ENCODE measurements around the gene SH3PXD2A.
"Not testable (repeated sequence)": the region's sequence is repeated elsewhere in the genome, so short reads cannot be mapped to it uniquely, and the experiment has no call there.

Gene SH3PXD2A

GRCh38 chr10:103666087-103666761 lies 189.2 kb downstream of the SH3PXD2A start:
- DNase-seq (ENCODE audit: low read depth): no peak

DNA sequence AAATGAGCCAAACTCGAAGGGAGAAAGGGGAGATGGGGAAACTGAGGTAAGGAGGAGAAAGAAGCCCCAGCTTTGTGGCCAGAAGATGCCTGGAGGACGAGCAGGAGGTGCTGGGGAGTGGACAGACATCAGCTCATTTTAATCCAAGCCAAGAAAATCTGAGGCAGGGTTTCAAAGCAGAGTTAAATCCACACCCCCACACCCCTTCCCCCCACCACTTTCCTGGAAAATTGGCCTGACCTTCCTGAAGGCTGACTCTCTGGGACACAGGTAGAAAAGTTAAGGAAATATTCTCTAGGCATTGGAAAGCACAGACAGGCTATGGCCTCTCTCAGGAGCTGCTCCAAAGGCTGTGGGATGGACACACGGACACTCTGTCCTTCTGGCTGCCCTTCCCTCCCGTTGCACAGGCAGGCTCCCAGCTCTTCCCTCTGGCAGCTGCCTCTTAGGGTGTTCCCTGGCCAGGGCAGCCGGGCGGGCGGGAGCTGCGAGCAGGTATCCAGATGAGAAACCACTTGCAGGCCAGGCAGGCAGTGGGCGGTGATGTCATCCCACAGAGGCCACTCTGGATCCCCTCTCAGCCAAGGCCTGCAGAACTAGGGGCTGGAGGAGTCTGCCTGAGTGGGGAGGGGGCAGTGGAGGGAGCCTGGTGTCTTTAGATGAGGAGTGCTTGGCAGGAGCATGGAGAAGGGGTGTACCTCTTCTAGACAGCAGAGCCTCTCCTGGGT lies 190.1 kb downstream of the SH3PXD2A start:
- DNase-seq (ENCODE audit: low read depth): no peak

- no peak for DNase-seq (ENCODE audit: low read depth)
These were observed 191.6 kb downstream of the SH3PXD2A start for GRCh38 chr10:103663802-103664201.

DNA sequence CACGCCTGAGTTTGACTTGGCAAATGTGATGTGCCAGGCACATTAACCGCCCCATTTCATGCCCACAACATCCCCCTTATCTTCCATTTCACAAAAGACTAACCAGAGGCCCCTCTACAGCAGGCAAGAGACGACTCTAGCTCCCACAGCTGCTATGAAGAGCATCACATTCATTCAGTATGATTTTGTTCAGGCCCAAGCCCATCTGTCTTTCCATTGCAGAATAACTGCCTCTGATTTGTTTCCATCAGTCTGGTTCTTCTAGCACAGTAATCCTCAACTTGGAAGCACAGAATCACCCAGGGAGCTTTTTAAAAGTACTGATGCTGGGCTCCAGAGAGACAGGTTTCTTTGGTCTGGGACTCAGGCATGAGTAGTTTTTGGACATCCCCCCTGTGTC lies 192.1 kb downstream of the SH3PXD2A start:
- DNase-seq (ENCODE audit: low read depth): no peak

DNA sequence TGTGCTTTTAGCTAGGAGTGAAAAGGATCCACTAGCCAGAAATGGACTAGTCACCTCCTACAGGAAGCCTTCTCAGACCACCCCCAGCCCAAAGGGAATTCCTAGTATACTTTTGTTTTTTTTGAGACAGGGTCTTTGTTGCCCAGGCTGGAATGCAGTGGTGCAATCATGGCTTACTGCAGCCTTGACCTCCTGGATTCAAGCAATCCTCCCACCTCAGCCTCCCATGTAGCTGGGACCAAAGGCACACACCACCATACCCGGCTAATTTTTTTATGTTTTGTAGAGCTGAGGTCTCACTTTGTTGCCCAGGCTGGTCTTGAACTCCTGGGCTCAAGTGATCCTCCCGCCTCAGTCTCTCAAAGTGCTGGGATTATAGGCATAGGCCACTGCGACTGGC lies 192.7 kb downstream of the SH3PXD2A start:
- DNase-seq (ENCODE audit: low read depth): not testable (repeated sequence)

DNA sequence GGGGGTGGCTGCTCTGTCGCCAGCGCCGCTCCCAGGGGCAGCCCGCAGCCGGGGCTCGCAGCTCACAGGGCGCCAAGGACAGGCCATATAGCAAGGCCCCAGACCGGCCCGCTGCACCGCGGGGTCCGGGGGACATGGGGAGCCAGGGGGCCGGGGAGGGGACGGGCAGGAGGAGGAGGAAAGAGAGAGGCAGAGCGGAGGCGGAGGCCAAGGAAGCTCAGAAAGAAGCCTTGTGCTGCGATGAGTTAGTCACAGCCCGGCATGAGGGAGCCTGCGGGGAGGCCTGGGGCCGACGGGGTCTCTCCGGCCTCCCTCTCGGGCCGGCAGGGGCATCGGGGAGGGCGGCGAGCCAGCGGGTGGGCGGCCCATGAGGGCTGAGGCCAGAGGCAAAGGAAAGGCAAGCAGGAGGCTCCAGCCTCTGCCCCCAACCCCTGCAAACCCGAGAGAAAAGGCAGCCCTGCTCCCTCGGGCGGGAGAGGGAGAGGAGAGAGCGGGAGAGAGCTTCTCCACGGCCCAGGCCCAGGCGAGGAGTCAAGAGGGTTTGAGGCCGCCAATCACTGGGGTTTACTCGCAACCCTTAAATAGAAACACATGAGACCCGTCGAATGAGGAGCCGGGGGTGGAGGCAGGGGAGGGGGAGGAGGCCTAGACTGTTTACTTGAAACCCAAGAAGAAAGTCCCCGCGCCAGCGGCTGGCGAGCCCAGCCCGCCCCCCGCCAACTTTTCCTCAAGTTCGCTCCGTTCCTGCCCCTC lies 194.0 kb downstream of the SH3PXD2A start:
- DNase-seq (ENCODE audit: low read depth): peak; percentile 48

DNA sequence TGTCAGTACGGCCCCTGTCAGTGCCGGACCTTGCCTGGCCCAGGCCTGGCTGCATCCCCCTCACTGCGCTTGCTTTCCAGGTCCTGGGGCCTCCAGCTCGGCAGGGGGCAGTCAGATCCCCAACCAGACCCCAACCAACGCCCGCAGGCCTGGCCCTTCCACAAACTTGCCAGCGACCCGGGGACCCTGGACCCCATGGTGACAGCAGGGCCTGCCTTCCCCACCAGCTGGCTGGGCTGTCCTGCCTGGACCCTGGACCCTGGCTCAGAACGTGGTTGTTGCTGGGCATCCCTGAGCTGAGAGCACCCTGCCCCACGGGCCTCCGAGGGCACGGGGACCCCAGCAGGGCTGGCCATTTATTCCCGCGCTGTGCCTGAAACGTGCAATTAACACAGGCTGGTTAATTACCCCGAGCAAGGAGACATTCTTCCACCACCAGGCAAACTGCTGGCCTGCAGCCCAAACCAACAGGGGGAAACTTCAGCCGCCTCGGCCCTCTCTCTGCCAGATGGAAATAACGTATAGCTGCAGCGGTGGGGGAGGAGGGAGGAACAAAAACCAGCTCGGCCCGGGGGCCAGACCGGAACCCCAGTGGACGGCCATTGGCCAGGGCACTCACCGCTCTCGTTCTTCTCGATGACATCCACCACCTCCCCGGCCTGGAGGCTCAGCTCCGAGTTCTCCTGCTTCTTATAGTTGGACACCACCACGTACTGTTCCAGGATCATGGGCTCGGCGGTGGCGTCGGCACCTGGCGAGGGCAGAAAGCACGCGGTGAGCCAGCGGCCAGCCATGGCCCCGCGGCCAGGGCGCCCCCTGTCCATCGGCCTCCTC lies 194.8 kb downstream of the SH3PXD2A start:
- DNase-seq (ENCODE audit: low read depth): no peak

DNA sequence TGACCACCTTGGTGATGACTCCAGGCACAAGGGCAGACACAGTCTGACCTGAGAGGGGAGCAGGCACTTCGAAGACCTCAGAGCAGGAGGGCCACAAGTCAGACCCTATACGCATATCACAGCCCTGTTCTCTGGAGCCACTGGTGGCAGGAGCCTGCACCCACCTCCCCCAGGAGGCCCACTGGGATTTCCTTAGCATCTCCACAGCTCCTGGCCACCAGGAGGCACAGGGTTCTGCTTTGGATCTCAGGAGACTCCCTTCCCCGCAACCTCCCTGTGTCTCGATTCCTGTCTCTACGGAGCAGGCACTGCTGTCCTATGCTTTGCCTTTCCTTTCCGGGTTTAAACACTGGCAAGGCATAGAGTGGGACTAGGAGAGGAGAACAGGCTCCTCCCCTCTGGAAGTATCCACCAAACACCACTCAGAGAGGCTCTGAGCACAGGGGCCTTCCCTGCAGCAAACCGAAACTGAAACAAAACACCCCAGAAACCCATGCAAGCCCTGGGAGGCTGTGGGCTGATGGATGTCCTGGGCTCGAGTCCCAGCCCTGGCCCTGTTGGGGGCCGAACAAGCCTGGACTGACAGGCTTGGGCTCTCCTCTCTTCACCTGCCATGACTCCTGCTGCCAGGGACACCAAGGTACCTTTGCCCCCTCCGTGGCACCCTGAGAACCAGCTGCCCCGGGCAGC lies 195.6 kb downstream of the SH3PXD2A start:
- no peak for DNase-seq (ENCODE audit: low read depth)

DNA sequence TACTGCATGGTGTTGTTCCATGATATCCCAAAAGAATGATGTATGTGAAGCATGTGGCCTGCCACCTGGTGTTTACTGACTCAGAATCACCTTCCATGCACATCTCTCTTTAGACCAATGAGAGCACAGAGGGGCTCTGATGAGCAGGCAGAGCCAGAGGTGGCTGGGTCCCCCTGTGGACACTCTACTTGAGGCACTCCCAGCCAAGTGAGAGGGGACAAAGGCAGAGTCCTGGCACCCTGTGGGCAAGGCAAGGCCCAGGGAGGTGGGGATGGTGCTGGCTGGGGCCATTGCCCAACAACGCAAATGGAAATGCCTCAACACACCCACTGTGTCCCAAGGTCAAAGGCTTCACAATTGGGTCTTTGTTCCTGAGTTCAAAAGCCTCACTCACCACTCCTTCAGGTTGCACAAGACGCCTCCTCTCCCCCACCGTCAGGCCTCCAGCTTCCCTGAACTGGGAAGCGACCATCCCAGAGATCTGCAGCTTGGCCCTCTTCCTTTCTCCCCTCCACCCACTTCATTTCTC lies 197.3 kb downstream of the SH3PXD2A start:
- no peak for DNase-seq (ENCODE audit: low read depth)

DNA sequence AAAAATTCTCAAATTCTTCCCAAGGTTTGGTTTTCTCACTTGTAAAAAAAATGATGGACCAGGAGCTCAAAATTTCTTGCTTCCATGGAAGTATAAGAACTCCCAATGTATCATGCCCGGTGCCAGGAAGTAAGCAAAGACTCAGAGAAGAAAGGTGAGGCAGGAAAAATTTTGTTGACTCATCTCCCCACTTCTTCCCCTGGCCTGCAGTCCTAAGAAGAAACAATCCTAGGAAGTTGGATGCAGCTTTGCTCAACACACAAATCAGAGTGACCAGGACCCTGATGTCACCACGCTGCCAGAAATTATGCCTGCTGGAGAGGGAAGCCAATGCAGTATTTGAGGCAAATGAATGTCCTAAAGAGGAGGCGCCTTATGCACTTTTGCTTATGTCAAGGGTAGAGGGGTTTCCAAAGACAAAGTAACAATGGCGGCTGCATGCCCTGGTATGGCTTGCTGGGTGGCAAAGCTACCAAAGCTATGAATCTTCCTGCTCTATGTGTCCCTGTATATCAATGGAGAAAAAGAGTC lies 198.2 kb downstream of the SH3PXD2A start:
- no peak for DNase-seq (ENCODE audit: low read depth)

GRCh38 chr10:103654925-103655324 lies 200.5 kb downstream of the SH3PXD2A start:
- DNase-seq (ENCODE audit: low read depth): no peak

DNA sequence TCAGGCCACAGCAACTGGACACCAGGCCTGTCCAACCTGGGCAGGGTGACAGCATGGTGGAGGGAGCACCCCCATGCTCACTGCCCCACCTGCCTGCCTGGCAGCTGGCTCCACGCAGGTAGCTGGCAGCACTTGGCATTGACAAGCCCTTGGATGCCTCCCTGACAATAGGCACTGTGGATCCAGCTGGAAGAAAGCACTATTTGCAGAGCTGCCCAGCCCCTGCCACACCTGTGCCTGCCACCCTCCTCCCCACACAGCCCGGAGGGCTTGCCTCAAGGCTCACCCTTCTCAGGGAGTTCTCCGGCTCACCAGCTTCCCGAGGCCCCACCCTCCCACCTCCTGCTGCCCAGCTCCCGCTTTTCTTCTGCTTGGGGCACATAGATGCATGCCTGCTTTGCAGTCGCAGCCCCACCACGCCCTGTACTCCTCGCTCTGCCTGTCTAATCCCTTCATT lies 201.8 kb downstream of the SH3PXD2A start:
- DNase-seq (ENCODE audit: low read depth): no peak

DNA sequence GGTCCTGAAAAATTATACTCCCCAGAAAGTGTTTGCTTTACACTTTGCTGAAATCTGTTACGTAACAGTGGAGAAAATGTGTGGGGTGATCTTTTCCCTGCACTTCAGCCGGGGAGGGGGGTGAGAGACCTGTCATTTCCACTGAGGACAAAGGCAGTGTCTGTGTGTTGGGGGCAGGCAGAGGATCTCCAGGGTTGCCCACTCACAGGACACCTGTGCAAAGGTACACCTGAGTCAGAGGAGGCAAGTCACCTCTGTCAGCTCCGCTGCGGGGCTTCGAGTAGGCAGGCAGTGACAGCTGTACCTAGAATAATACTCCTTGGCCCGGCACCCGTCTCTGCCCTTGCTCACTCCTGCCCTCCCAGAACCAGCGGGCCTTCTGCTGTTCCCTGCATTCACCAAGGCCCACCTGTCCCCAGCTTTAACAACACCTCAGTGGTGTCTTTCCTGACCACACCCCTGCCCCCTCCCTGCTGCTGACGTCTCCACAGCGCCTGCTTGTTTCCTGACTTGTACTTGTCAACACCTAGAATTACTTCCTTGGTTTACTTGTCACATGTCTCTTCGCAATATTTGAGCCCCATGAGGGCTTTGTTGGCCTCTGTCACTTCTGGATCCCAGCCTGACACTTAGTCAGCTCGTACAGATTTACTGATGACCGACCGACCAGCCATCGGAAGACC lies 202.6 kb downstream of the SH3PXD2A start:
- DNase-seq (ENCODE audit: low read depth): no peak

DNA sequence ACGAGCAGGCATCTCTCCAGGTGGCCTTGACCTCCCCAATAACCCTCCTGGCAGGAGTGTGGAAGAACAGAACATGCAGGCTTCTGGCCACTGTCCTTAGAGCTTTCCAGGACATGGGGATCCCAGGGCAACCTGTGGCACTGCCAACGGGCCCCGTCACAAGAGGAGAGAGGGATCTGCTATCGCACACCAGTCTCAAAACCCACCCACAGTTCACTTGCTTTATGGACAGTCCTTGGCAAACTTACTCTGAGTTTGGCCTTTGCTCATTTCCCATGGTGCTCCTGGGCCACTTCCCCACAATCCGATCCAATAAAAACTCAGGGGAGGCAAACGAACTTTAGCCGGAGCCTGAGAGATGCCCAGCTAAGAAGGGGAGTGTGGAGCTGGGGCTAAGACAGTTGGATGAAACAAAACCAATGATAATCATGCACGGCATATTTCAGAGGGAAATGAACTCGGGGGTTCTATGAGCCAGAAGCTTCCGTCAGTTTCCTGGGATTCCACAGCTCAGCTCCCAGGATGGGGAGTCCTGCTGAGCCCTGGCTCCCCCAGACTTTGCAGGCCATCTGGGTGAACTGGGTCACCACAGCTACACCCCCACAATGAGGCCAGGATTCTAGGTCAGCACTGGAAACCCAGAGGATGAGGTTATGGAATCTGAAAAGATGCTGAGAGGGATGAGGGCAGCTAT lies 203.4 kb downstream of the SH3PXD2A start:
- no peak for DNase-seq (ENCODE audit: low read depth)

GRCh38 chr10:103651333-103651732 lies 204.0 kb downstream of the SH3PXD2A start:
- DNase-seq (ENCODE audit: low read depth): no peak

- DNase-seq (ENCODE audit: low read depth): no peak
These were observed 205.5 kb downstream of the SH3PXD2A start for GRCh38 chr10:103649654-103650423.

GRCh38 chr10:103648636-103649532 lies 206.5 kb downstream of the SH3PXD2A start:
- DNase-seq (ENCODE audit: low read depth): no peak

- DNase-seq (ENCODE audit: low read depth): no peak
These were observed 207.1 kb downstream of the SH3PXD2A start for GRCh38 chr10:103648251-103648635.
